Measurements from ENCODE around the gene ZNF664. TPM values are rescaled to one million over a fixed set of nuclear protein-coding genes. Genes with fewer than 3 reads are reported as not detected.

ZNF664 gene
- total RNA-seq, 1 experiment from 2014 or later = 80.8 TPM

DNA sequence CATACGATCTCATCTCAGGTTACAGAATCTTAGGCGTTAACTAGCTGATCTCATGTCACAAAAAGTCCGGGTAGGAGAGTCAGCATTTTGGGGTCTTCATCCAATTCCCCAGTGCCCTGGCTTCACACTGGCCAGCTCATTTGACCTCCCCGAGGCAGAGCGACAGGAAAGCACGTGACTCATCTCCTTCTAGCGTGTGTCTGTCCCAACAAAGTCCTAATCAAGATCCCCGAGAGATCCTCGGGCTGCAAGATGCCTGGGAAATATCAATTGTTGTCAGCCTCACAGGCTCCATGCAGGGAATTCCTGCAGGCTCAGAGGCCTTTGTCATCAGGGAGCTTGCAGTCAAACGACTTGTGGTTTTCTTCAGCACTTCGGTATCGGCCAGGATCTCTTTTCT, 57.5 kb downstream of the ZNF664 start:
- no peaks in the 10 kb centered on the region for H3K9me2 ChIP-seq (replicated peaks; ENCODE audit: low read length)
- H4K20me1 ChIP-seq (ENCODE audit: low read length) = no peaks in the 10 kb centered on the region
- BruUV-seq (replicated peaks) = no TSS peak
- DNase-seq (peak; percentile 16), ATAC-seq (no peak)
- H3K4me2 ChIP-seq (ENCODE audit: low read length) = no peak overlapping the region
- no peak overlapping the region for H3K9ac ChIP-seq (ENCODE audit: low read length)
- peaks cover 16% of the 10 kb centered on the region for H3K4me1 ChIP-seq (ENCODE audit: insufficient read depth, low read length)
- H2AFZ ChIP-seq (ENCODE audit: low read length) = no peak overlapping the region
- H3K27me3 ChIP-seq (ENCODE audit: low read length) = no peaks in the 10 kb centered on the region
- intact Hi-C loops (cut with micrococcal nuclease) = loop anchor here (5.0 kb wide), 1 partner anchor 123 kb away; no protein-coding TSS in a partner anchor
- H3K9me3 ChIP-seq (ENCODE audit: low read length) = no peaks in the 10 kb centered on the region
- no peak overlapping the region for H3K27ac ChIP-seq (ENCODE audit: low read length)
- H3K79me2 ChIP-seq (ENCODE audit: low read length) = no peaks in the 10 kb centered on the region
- H3F3A ChIP-seq (ENCODE audit: low read length, unreplicated experiment) = no peaks in the 10 kb centered on the region
- TF ChIP-seq EZH2 (IDR thresholded peaks at IDR 0.05; ENCODE audit: low read length, unreplicated experiment) = no peak
- TF ChIP-seq CTCF (conservative IDR thresholded peaks at IDR 0.05; ENCODE audit: low read depth, low read length) = no peak
- TF ChIP-seq EZH2phosphoT487 (IDR thresholded peaks at IDR 0.05; ENCODE audit: borderline replicate concordance, low read length) = no peak
- H3K4me3 ChIP-seq (ENCODE audit: low read length) = no peak overlapping the region
- ChIA-PET CTCF (interaction anchor here (0.7 kb wide), 1 partner anchor 644 kb away, joined by 4 read pairs; no protein-coding TSS in a partner anchor), POLR2A (ENCODE audit: unreplicated experiment) (no interaction called here)
- H3K36me3 ChIP-seq (ENCODE audit: low read depth, low read length) = no peaks in the 10 kb centered on the region

- TF ChIP-seq CTCF (conservative IDR thresholded peaks at IDR 0.05; ENCODE audit: low read depth, low read length) (no peak), EZH2 (IDR thresholded peaks at IDR 0.05; ENCODE audit: low read length, unreplicated experiment) (no peak), EZH2phosphoT487 (IDR thresholded peaks at IDR 0.05; ENCODE audit: borderline replicate concordance, low read length) (no peak)
- no peak overlapping the region for H3K4me2 ChIP-seq (ENCODE audit: low read length)
- no peaks in the 10 kb centered on the region for H3K79me2 ChIP-seq (ENCODE audit: low read length)
- ATAC-seq = no peak
- H4K20me1 ChIP-seq (ENCODE audit: low read length) = no peaks in the 10 kb centered on the region
- H3K4me3 ChIP-seq (ENCODE audit: low read length) = no peak overlapping the region
- peaks cover 16% of the 10 kb centered on the region for H3K4me1 ChIP-seq (ENCODE audit: insufficient read depth, low read length)
- no peaks in the 10 kb centered on the region for H3K9me2 ChIP-seq (replicated peaks; ENCODE audit: low read length)
- H3K9me3 ChIP-seq (ENCODE audit: low read length) = no peaks in the 10 kb centered on the region
- DNase-seq = no peak
- POLR2A ChIA-PET (ENCODE audit: unreplicated experiment) = no interaction called here
- no peaks in the 10 kb centered on the region for H3K27me3 ChIP-seq (ENCODE audit: low read length)
- H3F3A ChIP-seq (ENCODE audit: low read length, unreplicated experiment) = no peaks in the 10 kb centered on the region
- intact Hi-C loops (cut with micrococcal nuclease) = loop anchor here (5.0 kb wide), 1 partner anchor 124 kb away; no protein-coding TSS in a partner anchor
- CTCF ChIA-PET = no interaction called here
- BruUV-seq (replicated peaks) = no TSS peak
- no peaks in the 10 kb centered on the region for H3K36me3 ChIP-seq (ENCODE audit: low read depth, low read length)
- no peak overlapping the region for H3K9ac ChIP-seq (ENCODE audit: low read length)
- H3K27ac ChIP-seq (ENCODE audit: low read length) = no peak overlapping the region
- no peak overlapping the region for H2AFZ ChIP-seq (ENCODE audit: low read length)
Observed at GRCh38 chr12:124031058-124031457, 58.0 kb downstream of the ZNF664 start.

- TF ChIP-seq EZH2phosphoT487 (IDR thresholded peaks at IDR 0.05; ENCODE audit: borderline replicate concordance, low read length) = no peak
- peak; percentile 94 for TF ChIP-seq CTCF (conservative IDR thresholded peaks at IDR 0.05; ENCODE audit: low read depth, low read length)
- Histone ChIP-seq H3K27ac (ENCODE audit: low read length) (no peak overlapping the region), H3K9me2 (replicated peaks; ENCODE audit: low read length) (no peaks in the 10 kb centered on the region), H3K9ac (ENCODE audit: low read length) (no peak overlapping the region), H3K4me2 (ENCODE audit: low read length) (no peak overlapping the region), H2AFZ (ENCODE audit: low read length) (no peak overlapping the region), H3F3A (ENCODE audit: low read length, unreplicated experiment) (no peaks in the 10 kb centered on the region), H3K36me3 (ENCODE audit: low read depth, low read length) (no peaks in the 10 kb centered on the region), H4K20me1 (ENCODE audit: low read length) (no peaks in the 10 kb centered on the region), H3K9me3 (ENCODE audit: low read length) (no peaks in the 10 kb centered on the region), H3K79me2 (ENCODE audit: low read length) (no peaks in the 10 kb centered on the region), H3K4me1 (ENCODE audit: insufficient read depth, low read length) (peaks cover 4% of the 10 kb centered on the region), H3K27me3 (ENCODE audit: low read length) (no peaks in the 10 kb centered on the region), H3K4me3 (ENCODE audit: low read length) (no peak overlapping the region)
- ChIA-PET CTCF (interaction anchor here (0.6 to 1.1 kb wide), 4 partner anchors 15 to 739 kb away, joined by 3 to 4 read pairs (median 4); no protein-coding TSS in a partner anchor), POLR2A (ENCODE audit: unreplicated experiment) (interaction anchor here (0.5 to 0.7 kb wide), 3 partner anchors 182 to 361 kb away, joined by 3 to 4 read pairs (median 3); partner anchors contain the start of gene TCTN2)
- DNase-seq (peak; percentile 73), ATAC-seq (peak; percentile 83)
- no TSS peak for BruUV-seq (replicated peaks)
- intact Hi-C loops (cut with micrococcal nuclease) = loop anchor here (1.0 to 5.0 kb wide), 3 partner anchors 50 to 231 kb away; no protein-coding TSS in a partner anchor
Observed at GRCh38 chr12:124032265-124032886, 59.4 kb downstream of the ZNF664 start.
